ENCODE measurements around the gene BICRA. TPM values are rescaled to one million over a fixed set of nuclear protein-coding genes. Genes with fewer than 3 reads are reported as not detected.

Gene BICRA
- total and polyA plus RNA-seq, 2 of the 8 experiments (the other 6 are each of a cell fraction or from before 2014, with no cell fraction given): 1.5 to 29.2 TPM

DNA sequence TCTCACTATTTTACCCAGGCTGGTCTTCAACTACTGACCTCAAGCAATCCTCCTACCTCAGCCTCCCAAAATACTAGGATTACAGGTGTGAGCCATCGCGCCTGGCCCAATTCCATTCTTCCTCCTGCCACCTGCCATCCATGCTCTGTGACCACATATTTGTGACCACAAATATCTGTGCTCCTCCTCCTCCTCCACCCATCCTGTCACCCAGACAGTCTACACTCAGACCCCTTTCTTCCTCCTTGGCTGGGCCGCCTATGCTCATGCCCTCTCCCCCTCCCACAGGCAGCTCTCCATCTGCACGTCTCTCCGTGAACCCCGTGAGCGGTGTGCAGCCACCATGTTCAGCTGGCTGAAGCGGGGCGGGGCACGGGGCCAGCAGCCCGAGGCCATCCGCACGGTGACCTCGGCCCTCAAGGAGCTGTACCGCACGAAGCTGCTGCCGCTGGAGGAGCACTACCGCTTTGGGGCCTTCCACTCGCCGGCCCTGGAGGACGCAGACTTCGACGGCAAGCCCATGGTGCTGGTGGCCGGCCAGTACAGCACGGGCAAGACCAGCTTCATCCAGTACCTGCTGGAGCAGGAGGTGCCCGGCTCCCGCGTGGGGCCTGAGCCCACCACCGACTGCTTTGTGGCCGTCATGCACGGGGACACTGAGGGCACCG is 107.5 kb downstream of the BICRA start:
- Histone ChIP-seq H4K5ac (ENCODE audit: insufficient read length, low read depth, low read length) (no peak overlapping the region), H4K91ac (replicated peaks; ENCODE audit: insufficient read length, low read length) (no peak overlapping the region), H4K20me1 (replicated peaks in 1 of 2; ENCODE audit: control insufficient read depth in 1 of 2, insufficient read depth in 2 of 2, low read length in 2 of 2) (peaks cover 0 to 4% of the 10 kb centered on the region in 2 experiments), H3K9me3 (ENCODE audit: insufficient read depth in 2 of 2, low read depth in 1 of 2, low read length in 1 of 2) (peaks cover 3% of the 10 kb centered on the region in 2 experiments; a peak in 1 of 4 replicates), H2AK5ac (ENCODE audit: low read depth, low read length) (no peak overlapping the region), H4K8ac (ENCODE audit: extremely low read depth, insufficient read depth, low read length) (no peak overlapping the region), H2BK15ac (ENCODE audit: low read length) (no peak overlapping the region), H2BK12ac (ENCODE audit: low read depth, low read length) (no peak overlapping the region), H3K27me3 (replicated peaks in 1 of 4; ENCODE audit: control insufficient read depth in 3 of 4, extremely low read depth in 1 of 4, insufficient read depth in 3 of 4, low read length in 3 of 4) (no peaks in the 10 kb centered on the region), H3K4ac (replicated peaks; ENCODE audit: insufficient read length, low read depth, low read length) (no peak overlapping the region), H3K14ac (ENCODE audit: insufficient read length) (no peak overlapping the region), H3K4me3 (ENCODE audit: extremely low read depth in 1 of 4, insufficient read depth in 2 of 4, low read depth in 3 of 4, low read length in 4 of 4) (no peak overlapping the region), H3K27ac (ENCODE audit: low read depth, low read length) (no peak overlapping the region), H3K18ac (ENCODE audit: extremely low read depth, low read length) (no peak overlapping the region), H3K4me1 (replicated peaks in 1 of 4; ENCODE audit: control insufficient read depth in 3 of 4, insufficient read depth in 4 of 4, low read length in 3 of 4) (peaks cover 0 to 4% (median 3%) of the 10 kb centered on the region in 4 experiments; a peak in 4 of 7 replicates), H3K36me3 (ENCODE audit: control insufficient read depth in 2 of 4, insufficient read depth in 4 of 4, low read length in 3 of 4) (no peaks in the 10 kb centered on the region), H3K9ac (replicated peaks in 1 of 4; ENCODE audit: extremely low read depth in 1 of 4, low read depth in 3 of 4, low read length in 3 of 4) (no peak overlapping the region), H3K23ac (ENCODE audit: insufficient read length) (no peak overlapping the region), H3K23me2 (ENCODE audit: low read depth, low read length) (peaks cover 5% of the 10 kb centered on the region; the same call in 1 of the 2 replicates), H3K79me2 (ENCODE audit: control insufficient read depth in 1 of 2, insufficient read depth in 2 of 2, low read length in 2 of 2) (no peaks in the 10 kb centered on the region), H3K4me2 (ENCODE audit: insufficient read depth in 1 of 2, low read depth in 2 of 2, low read length in 2 of 2) (no peak overlapping the region), H2AFZ (ENCODE audit: low read length) (no peak overlapping the region), H2BK5ac (ENCODE audit: low read depth, low read length) (no peak overlapping the region), H3K56ac (replicated peaks; ENCODE audit: insufficient read length, low read depth, low read length) (no peak overlapping the region), H2BK20ac (ENCODE audit: low read length) (no peak overlapping the region), H3K79me1 (ENCODE audit: low read depth, low read length) (no peaks in the 10 kb centered on the region), H2BK120ac (replicated peaks; ENCODE audit: low read depth, low read length) (no peak overlapping the region)
- POLR2A ChIA-PET (ENCODE audit: partially characterized antibody): interaction anchor here (0.6 to 3.0 kb wide), 4 partner anchors 14 to 65 kb away, joined by 3 to 8 read pairs (median 4); no protein-coding TSS in a partner anchor
- 92% methylated on average over 12 of the region's 32 CpGs; no CpG with 5 or more reads in 1 of the 2 experiments for WGBS, 2 experiments (ENCODE audit: extremely low coverage in 1 of 2, insufficient coverage in 1 of 2, insufficient read length in 1 of 2, insufficient replicate concordance in 2 of 2, low coverage in 1 of 2, low lambda C conversion rate in 2 of 2, missing lambda C conversion rate in 1 of 2)
- CTCF ChIA-PET (ENCODE audit: partially characterized antibody): interaction anchor here (0.6 to 24.9 kb wide), 11 partner anchors 9 to 432 kb away, joined by 3 to 436 read pairs (median 5); partner anchors contain the start of gene NOP53
- TF ChIP-seq TAF7 (optimal IDR thresholded peaks at IDR 0.05; ENCODE audit: borderline replicate concordance, low read depth, low read length): no peak
- TF ChIP-seq SP2 (IDR thresholded peaks at IDR 0.05; ENCODE audit: low read length): no peak
- no peak for TF ChIP-seq CHD1 (IDR thresholded peaks at IDR 0.05; ENCODE audit: low read depth, low read length)
- TF ChIP-seq SAP30 (IDR thresholded peaks at IDR 0.05; ENCODE audit: insufficient read depth, insufficient replicate concordance, low read length): no peak
- TF ChIP-seq RNF2 (IDR thresholded peaks at IDR 0.05; ENCODE audit: borderline replicate concordance, low read depth, low read length, missing control alignments, poor library complexity, severe bottlenecking): no peak
- TF ChIP-seq HDAC2 (IDR thresholded peaks at IDR 0.05; ENCODE audit: borderline replicate concordance in 1 of 2, low read depth in 2 of 2, low read length in 2 of 2): no peak
- TF ChIP-seq CREB1 (IDR thresholded peaks at IDR 0.05): no peak
- no peak for DNase-seq (ENCODE audit: low read depth in 1 of 2, low spot score in 2 of 2)
- no peak for FAIRE-seq

Measured in H1 (cell line).